CD14-positive monocyte (primary cell): ENCODE measurements around the gene DIDO1. TPM values are rescaled to one million over a fixed set of nuclear protein-coding genes. Genes with fewer than 3 reads are reported as not detected.

Experiments
- DNase-seq, 3 donors: peaks; one replicate each; pipeline ENCODE4 v3.0.0-alpha.2; 2011 to 2022
- H2AFZ ChIP-seq: 2 replicates; pipeline ENCODE4 v1.6.0; 2012; ENCODE audit warnings: mild to moderate bottlenecking, low read depth, low read length, inconsistent platforms; ENCODE audit not compliant: insufficient read depth, poor library complexity, severe bottlenecking
- H3K27ac ChIP-seq, 2 donors: 1 replicate in 1 of 2; 2 replicates in 1 of 2; pipeline ENCODE4 v1.5.1; 2012 to 2013; ENCODE audit warnings: low read length in 2 of 2, control low read depth in 1 of 2, inconsistent platforms in 1 of 2, low read depth in 1 of 2, mild to moderate bottlenecking in 1 of 2
- H3K27me3 ChIP-seq, 2 donors: one replicate each; pipeline versions ENCODE4 v1.6.0 to v1.6.1; 2011 to 2013; ENCODE audit warnings: low read length in 2 of 2; ENCODE audit not compliant: control insufficient read depth in 2 of 2, insufficient read depth in 2 of 2
- H3K36me3 ChIP-seq, 2 donors: replicated peaks in 1 of 2; 1 replicate in 1 of 2; 2 replicates in 1 of 2; pipeline versions ENCODE4 v1.5.1 to v1.6.1; 2012 to 2013; ENCODE audit warnings: low read length in 2 of 2, control low read depth in 1 of 2, inconsistent platforms in 1 of 2, mild to moderate bottlenecking in 1 of 2; ENCODE audit not compliant: insufficient read depth in 2 of 2, control insufficient read depth in 1 of 2
- H3K4me1 ChIP-seq, 2 donors: 1 replicate in 1 of 2; 2 replicates in 1 of 2; pipeline versions ENCODE4 v1.5.1 to v1.6.1; 2012 to 2013; ENCODE audit warnings: low read length in 2 of 2, control low read depth in 1 of 2, inconsistent platforms in 1 of 2, mild to moderate bottlenecking in 1 of 2, moderate library complexity in 1 of 2; ENCODE audit not compliant: insufficient read depth in 2 of 2, control insufficient read depth in 1 of 2
- H3K4me2 ChIP-seq: replicated peaks from 2 replicates; pipeline ENCODE3; 2012; ENCODE audit warnings: low read length, moderate library complexity, mild to moderate bottlenecking; ENCODE audit not compliant: poor library complexity, severe bottlenecking; ENCODE audit errors: extremely low read depth
- H3K4me3 ChIP-seq, 3 experiments: fragments of 200-600 bp in 1 of 3; sonication (generic) in 1 of 3; replicated peaks in 1 of 3; 1 replicate in 2 of 3; 2 replicates in 1 of 3; pipeline ENCODE4 v1.5.1; 2011 to 2013; ENCODE audit warnings: low read length in 3 of 3, mild to moderate bottlenecking in 3 of 3, control low read depth in 2 of 3, low read depth in 2 of 3, inconsistent platforms in 1 of 3, moderate library complexity in 1 of 3
- H3K79me2 ChIP-seq: 2 replicates; pipeline ENCODE4 v1.6.0; 2012; ENCODE audit warnings: mild to moderate bottlenecking, control low read depth, inconsistent platforms, low read length, moderate library complexity; ENCODE audit not compliant: insufficient read depth
- H3K9ac ChIP-seq: 2 replicates; pipeline ENCODE4 v1.6.0; 2017; ENCODE audit warnings: low read length, mild to moderate bottlenecking; ENCODE audit not compliant: insufficient read depth, poor library complexity, severe bottlenecking
- H3K9me3 ChIP-seq, 2 donors: replicated peaks in 1 of 2; 1 replicate in 1 of 2; 2 replicates in 1 of 2; pipeline versions ENCODE4 v1.5.1 to v1.6.1; 2012 to 2013; ENCODE audit warnings: low read length in 2 of 2, control low read depth in 1 of 2; ENCODE audit not compliant: control insufficient read depth in 1 of 2, insufficient read depth in 1 of 2
- H4K20me1 ChIP-seq: 2 replicates; pipeline ENCODE4 v1.6.0; 2012; ENCODE audit warnings: mild to moderate bottlenecking, low read length, control low read depth, moderate library complexity; ENCODE audit not compliant: insufficient read depth
- H3K27ac Mint-ChIP-seq, 7 donors: one replicate each; pipeline ENCODE4 v1.8.0; 2020; ENCODE audit warnings: mild to moderate bottlenecking in 7 of 7, mixed read lengths in 7 of 7, moderate library complexity in 6 of 7, inconsistent platforms in 2 of 7
- H3K27me3 Mint-ChIP-seq, 3 donors: one replicate each; pipeline ENCODE4 v1.8.0; 2021 to 2022; ENCODE audit warnings: low read depth in 3 of 3, mild to moderate bottlenecking in 3 of 3, mixed read lengths in 3 of 3, moderate library complexity in 3 of 3, inconsistent platforms in 1 of 3
- H3K36me3 Mint-ChIP-seq, 2 donors: one replicate each; pipeline ENCODE4 v1.8.0; 2020; ENCODE audit warnings: mixed read lengths in 2 of 2, inconsistent platforms in 1 of 2, mild to moderate bottlenecking in 1 of 2
- H3K4me1 Mint-ChIP-seq: one replicate; pipeline ENCODE4 v1.8.0; 2020; ENCODE audit warnings: mild to moderate bottlenecking, mixed read lengths
- H3K4me3 Mint-ChIP-seq, 2 donors: one replicate each; pipeline ENCODE4 v1.8.0; 2020; ENCODE audit warnings: mild to moderate bottlenecking in 2 of 2, mixed read lengths in 2 of 2, moderate library complexity in 1 of 2
- H3K9me3 Mint-ChIP-seq, 7 donors: one replicate each; pipeline ENCODE4 v1.8.0; 2020 to 2022; ENCODE audit warnings: mixed read lengths in 7 of 7, mild to moderate bottlenecking in 6 of 7, moderate library complexity in 6 of 7, inconsistent platforms in 2 of 7
- CTCF ChIP-seq: fragments of 200-600 bp; IDR thresholded peaks from one replicate; pipeline ENCODE4 v1.8.0; 2022; ENCODE audit warnings: antibody characterized with exemption, mild to moderate bottlenecking
- WGBS: methylation state at CpG from one replicate; pipeline ENCODE4 v1.1.5; 2013; ENCODE audit warnings: missing lambda C conversion rate; ENCODE audit not compliant: insufficient coverage; 5-methylcytosine and 5-hydroxymethylcytosine counted together
- intact Hi-C, 2 donors: fragments of 100-400 bp; cut with micrococcal nuclease; formaldehyde crosslinking; loops; one replicate each; pipeline versions ENCODE4 v1.15.0 to v1.15.1; 2023
- polyA plus RNA-seq, 3 donors: library from polyadenylated mRNA; depleted of rRNA in 1 of 3; unstranded in 2 of 3; stranded (reverse) in 1 of 3; fragments of 300-500 nt in 2 of 3; fragments of >200 nt in 1 of 3; fragmentation: Illumina TruSeq in 2 of 3; gene quantifications; 1 replicate in 2 of 3; 2 replicates in 1 of 3; pipeline ENCODE4 v1.2.3, GENCODE V29; 2012 to 2021

The DIDO1 gene
- polyA plus RNA-seq, 3 donors = 8.5 to 23.8 (median 12.9) TPM

DNA sequence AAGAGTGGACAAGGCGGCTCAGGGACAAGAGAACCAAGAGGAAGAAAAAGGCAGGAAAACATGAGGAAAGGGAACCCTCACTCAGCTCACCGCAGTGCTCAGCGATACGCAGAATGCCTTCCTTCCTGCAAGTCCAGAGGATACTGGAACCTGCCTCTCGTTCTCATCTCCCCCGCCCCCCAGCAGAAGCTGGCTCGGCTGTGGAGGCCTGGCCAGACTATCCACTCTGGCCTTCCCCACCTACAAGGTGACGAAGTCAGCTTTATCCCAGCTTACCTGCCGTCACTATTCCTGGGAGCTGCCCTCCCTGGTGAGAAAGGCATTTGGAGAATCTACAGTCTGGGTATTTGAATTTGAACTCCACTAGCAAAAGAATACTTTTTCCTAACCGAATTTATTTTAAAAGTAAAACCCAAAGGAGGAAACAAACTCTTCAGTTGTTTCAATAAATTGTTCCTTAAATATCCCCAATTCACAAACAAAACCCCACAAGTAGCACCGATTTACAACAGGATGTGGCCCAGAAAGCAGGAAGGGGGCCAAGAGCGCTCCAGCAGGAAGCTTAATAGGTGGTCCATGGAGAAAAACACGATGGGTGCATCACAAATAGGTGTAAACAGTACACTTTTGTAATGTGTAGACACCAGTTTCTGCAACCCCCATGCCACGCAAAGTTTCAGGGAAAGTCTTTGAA lies 2.1 kb upstream of the DIDO1 start:
- peak overlapping the region; percentile 85 for H3K4me2 ChIP-seq
- peaks cover 8 to 10% of the 10 kb centered on the region in 2 donors for H3K36me3 Mint-ChIP-seq
- WGBS = 0% methylated on average over 6 of the region's 14 CpGs
- H3K79me2 ChIP-seq = peaks cover 99% of the 10 kb centered on the region
- H3K36me3 ChIP-seq = peaks cover 0 to 2% of the 10 kb centered on the region in 2 donors
- H3K27ac ChIP-seq = peak overlapping the region; percentile 73 to 83
- H3K27me3 ChIP-seq = no peaks in the 10 kb centered on the region
- H2AFZ ChIP-seq = peak overlapping the region; percentile 78
- H4K20me1 ChIP-seq = peaks cover 63% of the 10 kb centered on the region
- H3K27me3 Mint-ChIP-seq = no peaks in the 10 kb centered on the region
- peak overlapping the region; percentile 87 to 96 (median 94) for H3K27ac Mint-ChIP-seq
- H3K4me1 Mint-ChIP-seq = peaks cover 52% of the 10 kb centered on the region
- H3K4me3 Mint-ChIP-seq = peak overlapping the region; percentile 89 to 95
- DNase-seq = no peak
- H3K9me3 Mint-ChIP-seq = peaks cover 0 to 2% (median 0%) of the 10 kb centered on the region in 7 donors
- peak overlapping the region; percentile 80 to 93 (median 84) for H3K4me3 ChIP-seq
- no peak for TF ChIP-seq CTCF
- intact Hi-C loops = loop anchor here in 1 of 2 donors (2.0 to 10.0 kb wide), 2 partner anchors 134 to 288 kb away; partner anchors contain the start of genes MRGBP and YTHDF1
- H3K4me1 ChIP-seq = peaks cover 45% of the 10 kb centered on the region in 2 donors
- H3K9me3 ChIP-seq = no peaks in the 10 kb centered on the region
- H3K9ac ChIP-seq = peak overlapping the region; percentile 79

GRCh38 chr20:62927128-62927705 lies 912 bp upstream of the DIDO1 start:
- H3K4me3 Mint-ChIP-seq = peak overlapping the region; percentile 90 to 94
- peak overlapping the region in 6 of 7 donors; percentile 75 to 90 (median 90) for H3K27ac Mint-ChIP-seq
- H3K4me1 ChIP-seq = peaks cover 45 to 57% of the 10 kb centered on the region in 2 donors
- H2AFZ ChIP-seq = peak overlapping the region; percentile 80
- intact Hi-C loops = loop anchor here in 1 of 2 donors (10.0 kb wide), 1 partner anchor 132 kb away; the partner anchor contains the start of gene MRGBP
- DNase-seq = no peak
- no peak for TF ChIP-seq CTCF
- H4K20me1 ChIP-seq = peaks cover 73% of the 10 kb centered on the region
- H3K27me3 ChIP-seq = no peaks in the 10 kb centered on the region
- WGBS = 95% methylated on average over 6 of the region's 12 CpGs
- peak overlapping the region in 2 of 3 experiments; percentile 84 to 88 for H3K4me3 ChIP-seq
- H3K27me3 Mint-ChIP-seq = no peaks in the 10 kb centered on the region
- H3K36me3 ChIP-seq = no peaks in the 10 kb centered on the region
- H3K9ac ChIP-seq = peak overlapping the region; percentile 96
- peaks cover 99% of the 10 kb centered on the region for H3K79me2 ChIP-seq
- peak overlapping the region; percentile 90 for H3K4me2 ChIP-seq
- H3K27ac ChIP-seq = peak overlapping the region; percentile 43 to 94
- peaks cover 58% of the 10 kb centered on the region for H3K4me1 Mint-ChIP-seq
- peaks cover 0 to 2% (median 0%) of the 10 kb centered on the region in 7 donors for H3K9me3 Mint-ChIP-seq
- no peaks in the 10 kb centered on the region for H3K9me3 ChIP-seq
- H3K36me3 Mint-ChIP-seq = no peaks in the 10 kb centered on the region
